Heart right ventricle (tissue), 16 donors: ENCODE results near the gene PSMB2. TPM values are rescaled to one million over a fixed set of nuclear protein-coding genes. Genes with fewer than 3 reads are reported as not detected.

Experiments
- ATAC-seq, 8 donors: fragments of 200-7000 bp; cut with Tn5 transposase; one replicate each; pipeline ENCODE4 v1.9.1; 2020; ENCODE audit warnings: mild to moderate bottlenecking in 8 of 8, moderate library complexity in 8 of 8, moderate number of reproducible peaks in 1 of 8
- DNase-seq, 2 donors: peaks; one replicate each; pipeline ENCODE4 v3.0.0-alpha.2; 2020
- H3K27ac ChIP-seq, 10 donors: fragments of 200-600 bp; sonication (generic) in 2 of 10; one replicate each; pipeline versions ENCODE4 v1.5.0 to v1.8.0; 2020 to 2022; ENCODE audit warnings: mild to moderate bottlenecking in 3 of 10
- H3K27me3 ChIP-seq, 7 donors: fragments of 200-600 bp; one replicate each; pipeline ENCODE4 v1.8.0; 2021 to 2022; ENCODE audit warnings: mild to moderate bottlenecking in 2 of 7
- H3K36me3 ChIP-seq, 9 donors: fragments of 200-600 bp; sonication (generic) in 1 of 9; one replicate each; pipeline versions ENCODE4 v1.5.0 to v1.8.0; 2020 to 2022; ENCODE audit warnings: mild to moderate bottlenecking in 2 of 9
- H3K4me1 ChIP-seq, 9 donors: fragments of 200-600 bp; sonication (generic) in 1 of 9; one replicate each; pipeline versions ENCODE4 v1.5.0 to v1.8.0; 2020 to 2022; ENCODE audit warnings: mild to moderate bottlenecking in 4 of 9
- H3K4me3 ChIP-seq, 10 donors: fragments of 200-600 bp; sonication (generic) in 2 of 10; one replicate each; pipeline versions ENCODE4 v1.5.0 to v1.8.0; 2020 to 2022; ENCODE audit warnings: mild to moderate bottlenecking in 7 of 10, moderate library complexity in 2 of 10
- H3K9me3 ChIP-seq, 11 donors: fragments of 200-600 bp in 10 of 11; sonication (generic) in 2 of 11; one replicate each; pipeline versions ENCODE4 v1.5.0 to v1.8.0; 2013 to 2022; ENCODE audit warnings: mild to moderate bottlenecking in 2 of 11, control low read depth in 1 of 11, moderate library complexity in 1 of 11
- CTCF ChIP-seq, 9 donors: fragments of 200-600 bp; sonication (generic) in 2 of 9; IDR thresholded peaks; one replicate each; pipeline versions ENCODE4 v1.5.0 to v1.8.0; 2021 to 2022; ENCODE audit warnings: antibody characterized with exemption in 9 of 9, mild to moderate bottlenecking in 5 of 9, moderate library complexity in 1 of 9
- WGBS, 2 donors: extraction: QIAGEN DNeasy Blood & Tissue Kit; methylation state at CpG; one replicate each; pipeline ENCODE4 v1.1.7; 2013; ENCODE audit warnings: inconsistent platforms in 1 of 2; 5-methylcytosine and 5-hydroxymethylcytosine counted together
- intact Hi-C, 10 donors: fragments of 100-400 bp; cut with DNase I; formaldehyde crosslinking; loops; one replicate each; pipeline versions ENCODE4 v1.11.1 to v1.14.2; 2022
- polyA plus RNA-seq, 2 donors: library from polyadenylated mRNA; stranded (reverse); fragments of 200-250 nt; gene quantifications; one replicate each; pipeline ENCODE4 v1.2.3, GENCODE V29; 2013
- total RNA-seq, 10 donors: library from RNA; stranded (reverse); fragmentation: NEBNext Ultra II Directional in 3 of 10; extraction: Animal tissue kit (Norgen Biotek cat#: 25700) in 3 of 10; gene quantifications; one replicate each; pipeline versions ENCODE4 v1.2.1 to v1.2.4, GENCODE V29; 2021 to 2023
- donor health status: Arrhythmogenic right ventricular cardiomyopathy.
- donor health status: ischemic (EF 13 %, LVEDD 7.1; RV severe dilation, severe dysfunction).
- donor health status: healthy with polysubstance abuse.
- donor health status: DM: no; HTN: yes; CAD: no.
- donor health status: DM: no; HTN: no; CAD: no.
- donor health status: ischemic (EF 25% LVEDD 6.9; RV normal size, moderate dysfunction).
- donor health status: ischemic (EF 25% LVEDD 5.7; RV mildly dilated, moderate dysfunction).
- donor health status: healthy.
- donor health status: DM: yes; HTN: yes; CAD: no.
- donor health status: Ischemic cardiomyopathy.
- donor health status: ischemic (EF 35%, LVEDD 5.7; RV mildly dilated, moderate dysfunction).
- donor health status: nonischemic (EF 11% LVEDD 7.7; RV severe dilation, severe dysfunction).
- donor health status: DM: yes; HTN: yes; CAD: no.
- donor health status: PGD.
- donor health status: ischemic (EF 29% LVEDD 5.4; RV normal size, mild dysfunction).
- donor health status: nonischemic (EF 23%, LVEDD 6.1; RV moderate dilation, normal function).

The PSMB2 gene
- total and polyA plus RNA-seq, 12 donors, result 34.1 to 55.0 (median 39.1) TPM

GRCh38 chr1:35615440-35615839 lies 25.9 kb downstream of the PSMB2 start:
- intact Hi-C loops, result no loop called here
- peaks cover 0 to 9% (median 0%) of the 10 kb centered on the region in 9 donors for H3K4me1 ChIP-seq
- no peak for TF ChIP-seq CTCF (IDR thresholded peaks at IDR 0.05)
- ATAC-seq (no peak), DNase-seq (no peak)
- H3K4me3 ChIP-seq, result no peak overlapping the region
- peaks cover 0 to 93% (median 7%) of the 10 kb centered on the region in 9 donors for H3K36me3 ChIP-seq
- H3K27ac ChIP-seq, result no peak overlapping the region
- H3K9me3 ChIP-seq, result no peaks in the 10 kb centered on the region
- no peaks in the 10 kb centered on the region for H3K27me3 ChIP-seq
- 71 to 78% methylated on average over 8 of the region's 8 CpGs for WGBS, 2 donors

- peaks cover 0 to 95% (median 28%) of the 10 kb centered on the region in 9 donors for H3K36me3 ChIP-seq
Observed at GRCh38 chr1:35611655-35612054, 29.7 kb downstream of the PSMB2 start.

GRCh38 chr1:35605867-35606182 lies 35.5 kb downstream of the PSMB2 start:
- H3K4me1 ChIP-seq, result no peaks in the 10 kb centered on the region
- no peak for TF ChIP-seq CTCF (IDR thresholded peaks at IDR 0.05)
- WGBS, 2 donors, result 87% methylated on average over 4 of the region's 4 CpGs
- no peak for ATAC-seq
- no peak overlapping the region for H3K27ac ChIP-seq
- peaks cover 0 to 99% (median 60%) of the 10 kb centered on the region in 9 donors for H3K36me3 ChIP-seq
- no peak for DNase-seq
- H3K27me3 ChIP-seq, result no peaks in the 10 kb centered on the region
- intact Hi-C loops, result no loop called here
- H3K4me3 ChIP-seq, result no peak overlapping the region
- H3K9me3 ChIP-seq, result no peaks in the 10 kb centered on the region

More at GRCh38 chr1:35611655-35612054, 29.7 kb downstream of the PSMB2 start:
- ATAC-seq (no peak), DNase-seq (no peak)
- 95 to 96% methylated on average over 7 of the region's 7 CpGs for WGBS, 2 donors
- TF ChIP-seq CTCF (IDR thresholded peaks at IDR 0.05), result no peak
- Histone ChIP-seq H3K4me3 (no peak overlapping the region), H3K4me1 (peaks cover 0 to 9% (median 0%) of the 10 kb centered on the region in 9 donors), H3K27ac (no peak overlapping the region), H3K27me3 (no peaks in the 10 kb centered on the region), H3K9me3 (no peaks in the 10 kb centered on the region)
- intact Hi-C loops, result no loop called here

- peaks cover 0 to 100% (median 60%) of the 10 kb centered on the region in 9 donors for H3K36me3 ChIP-seq
- H3K4me1 ChIP-seq, result no peaks in the 10 kb centered on the region
- H3K9me3 ChIP-seq, result no peaks in the 10 kb centered on the region
- H3K4me3 ChIP-seq, result no peak overlapping the region
- WGBS, 2 donors, result 76% methylated on average over 6 of the region's 6 CpGs
- ATAC-seq, result no peak
- intact Hi-C loops, result no loop called here
- H3K27me3 ChIP-seq, result no peaks in the 10 kb centered on the region
- no peak for TF ChIP-seq CTCF (IDR thresholded peaks at IDR 0.05)
- no peak for DNase-seq
- no peak overlapping the region for H3K27ac ChIP-seq
Observed at GRCh38 chr1:35605071-35605866, 36.1 kb downstream of the PSMB2 start.
